ENCODE data around the gene GAREM2. TPM values are rescaled to one million over a fixed set of nuclear protein-coding genes. Genes with fewer than 3 reads are reported as not detected.

GAREM2 gene
- total RNA-seq, 2 donors from 2014 or later: 6.3 to 6.9 TPM

DNA sequence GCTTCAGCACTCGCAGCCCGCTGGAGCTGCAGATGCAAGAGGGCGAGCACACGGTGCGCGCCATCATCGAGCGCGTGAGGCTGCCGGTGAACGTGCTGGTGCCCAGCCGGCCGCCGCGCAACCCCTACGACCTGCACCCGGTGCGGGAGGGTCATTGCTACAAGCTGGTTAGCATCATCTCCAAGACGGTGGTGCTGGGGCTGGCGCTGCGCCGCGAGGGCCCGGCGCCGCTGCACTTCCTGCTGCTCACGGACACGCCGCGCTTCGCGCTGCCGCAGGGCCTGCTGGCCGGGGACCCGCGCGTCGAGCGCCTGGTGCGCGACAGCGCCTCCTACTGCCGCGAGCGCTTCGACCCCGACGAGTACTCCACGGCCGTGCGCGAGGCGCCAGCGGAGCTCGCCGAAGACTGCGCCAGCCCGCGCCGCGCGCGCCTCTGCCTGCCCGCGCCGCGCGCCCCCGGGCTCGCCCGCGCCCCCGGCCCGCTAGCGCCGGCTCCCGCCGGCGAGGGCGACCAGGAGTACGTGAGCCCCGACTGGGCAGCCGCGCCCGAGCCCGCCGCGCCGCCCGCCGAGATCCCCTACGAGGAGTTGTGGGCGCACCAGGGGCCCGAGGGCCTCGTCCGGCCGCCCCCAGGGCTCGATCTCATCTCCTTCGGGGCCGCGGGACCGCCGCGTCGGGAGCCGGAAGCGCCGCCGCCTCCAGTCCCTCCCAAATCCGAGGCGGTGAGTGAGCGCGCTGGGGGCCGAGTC, 11.8 kb downstream of the GAREM2 start:
- intact Hi-C loops (cut with DNase I): no loop called here
- peak; percentile 96 for DNase-seq (ENCODE audit: low spot score)

DNA sequence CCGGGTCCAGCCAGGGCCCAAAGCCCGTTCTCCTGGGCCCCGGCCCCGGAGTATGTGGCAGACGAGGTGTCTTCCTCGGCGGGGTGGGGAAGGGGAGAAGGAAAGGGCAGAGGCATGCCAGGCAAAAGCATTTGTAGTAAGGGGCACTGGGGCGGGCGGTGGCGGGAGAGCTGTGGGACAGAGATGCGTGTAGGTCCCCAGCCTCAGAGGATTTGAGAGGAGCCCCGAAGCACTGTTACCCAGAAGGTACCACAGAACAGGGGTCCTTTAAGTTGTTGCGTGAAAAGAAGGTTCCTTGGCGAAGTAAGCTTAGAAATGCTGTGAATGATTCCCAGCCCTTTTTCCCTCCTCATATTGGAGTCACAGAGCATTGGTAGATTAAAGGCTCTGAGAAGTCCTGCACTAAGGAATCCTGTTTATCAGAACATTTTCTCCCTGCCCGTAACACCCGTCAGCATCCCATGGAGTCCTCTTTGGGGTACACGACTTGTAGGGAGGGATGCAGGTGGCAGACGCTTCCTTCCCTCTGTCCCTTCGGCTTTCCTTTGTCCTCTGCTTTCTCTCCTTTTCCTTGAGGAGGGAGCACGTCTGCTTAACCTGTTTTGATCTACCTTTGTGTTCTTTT, 12.5 kb downstream of the GAREM2 start:
- intact Hi-C loops (cut with DNase I): no loop called here
- DNase-seq (ENCODE audit: low spot score): no peak

- intact Hi-C loops (cut with DNase I): no loop called here
- no peak for DNase-seq (ENCODE audit: low spot score)
Measured at GRCh38 chr2:26185954-26186770, 13.3 kb downstream of the GAREM2 start.

DNA sequence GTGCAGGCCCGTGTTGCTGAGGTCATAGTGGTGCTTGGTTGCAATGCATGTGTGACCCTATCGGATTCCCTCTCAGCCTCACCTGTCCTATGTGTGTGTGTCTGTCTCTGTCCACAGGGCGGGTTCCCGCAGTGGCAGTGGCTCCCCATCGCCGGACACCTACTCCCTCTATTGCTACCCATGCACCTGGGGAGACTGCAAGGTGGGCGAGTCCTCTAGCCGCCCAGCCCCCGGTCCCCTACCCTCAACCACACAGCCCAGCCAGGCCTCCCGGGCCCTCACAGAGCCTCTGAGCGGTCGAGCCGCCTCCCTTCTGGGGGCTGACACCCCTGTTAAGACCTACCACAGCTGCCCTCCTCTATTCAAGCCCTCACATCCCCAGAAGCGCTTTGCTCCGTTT, 14.2 kb downstream of the GAREM2 start:
- intact Hi-C loops (cut with DNase I): no loop called here
- no peak for DNase-seq (ENCODE audit: low spot score)

DNA sequence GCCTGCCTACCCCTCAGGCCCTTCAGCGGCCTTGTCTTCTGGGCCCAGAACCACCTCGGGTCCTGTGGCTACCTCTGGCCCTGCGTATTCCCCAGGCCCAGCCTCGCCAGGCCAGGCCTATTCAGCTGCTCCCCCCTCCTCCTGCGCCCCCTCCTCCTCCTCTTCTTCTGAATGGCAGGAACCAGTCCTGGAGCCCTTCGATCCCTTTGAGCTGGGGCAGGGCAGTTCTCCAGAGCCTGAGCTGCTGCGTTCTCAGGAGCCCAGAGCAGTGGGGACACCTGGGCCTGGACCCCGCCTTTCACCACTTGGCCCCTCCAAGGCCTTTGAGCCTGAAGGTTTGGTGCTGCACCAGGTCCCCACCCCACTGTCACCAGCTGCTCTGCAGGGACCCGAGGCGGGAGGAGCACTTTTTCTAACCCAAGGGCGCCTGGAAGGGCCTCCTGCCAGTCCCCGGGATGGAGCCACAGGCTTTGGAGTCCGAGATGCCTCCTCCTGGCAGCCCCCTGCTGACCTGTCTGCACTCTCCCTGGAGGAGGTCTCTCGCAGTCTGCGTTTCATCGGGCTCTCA, 14.7 kb downstream of the GAREM2 start:
- no peak for DNase-seq (ENCODE audit: low spot score)
- intact Hi-C loops (cut with DNase I): no loop called here

GRCh38 chr2:26189123-26189522, 16.2 kb downstream of the GAREM2 start:
- intact Hi-C loops (cut with DNase I): no loop called here
- DNase-seq (ENCODE audit: low spot score): no peak

DNA sequence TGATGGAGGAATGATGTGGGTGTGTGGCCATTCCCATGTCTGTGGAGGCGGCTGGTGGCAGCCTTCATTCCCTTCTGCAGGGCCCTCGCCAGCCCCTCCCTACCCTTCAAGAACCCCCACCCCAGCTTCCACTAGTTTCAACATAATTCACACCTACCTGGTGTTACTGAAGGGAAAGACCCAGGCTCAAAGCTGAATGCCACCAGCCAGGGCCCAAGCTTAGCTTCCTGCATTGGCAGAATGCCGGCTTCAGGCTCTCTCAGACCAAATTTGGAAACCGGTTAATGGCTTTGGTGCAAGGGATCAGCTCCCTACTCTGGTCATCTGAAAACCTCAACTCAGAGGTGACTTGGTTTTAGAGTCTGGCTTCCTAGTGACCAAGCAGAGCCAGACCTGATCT, 16.9 kb downstream of the GAREM2 start:
- intact Hi-C loops (cut with DNase I): no loop called here
- DNase-seq (ENCODE audit: low spot score): no peak

DNA sequence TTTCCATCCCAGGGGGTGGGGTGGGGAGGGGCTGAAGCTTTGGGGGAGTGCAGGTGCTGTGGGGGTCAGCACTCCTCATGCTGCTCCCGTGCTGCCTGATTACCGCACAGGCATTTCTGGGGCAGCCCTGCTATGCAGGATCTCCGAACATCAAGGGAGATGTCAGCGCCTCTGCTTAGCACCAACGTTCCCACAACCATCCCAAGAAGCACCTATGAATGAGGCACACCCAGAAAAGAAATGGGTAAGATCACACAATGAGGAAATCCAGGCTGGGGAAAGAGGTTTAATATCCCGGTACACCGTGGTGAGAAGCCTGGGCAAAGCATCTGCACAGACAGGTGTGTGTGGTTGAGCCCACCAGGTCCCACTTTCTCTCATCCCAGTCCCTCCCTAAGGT, 17.5 kb downstream of the GAREM2 start:
- intact Hi-C loops (cut with DNase I): no loop called here
- DNase-seq (ENCODE audit: low spot score): no peak

GRCh38 chr2:26191316-26192159, 18.6 kb downstream of the GAREM2 start:
- intact Hi-C loops (cut with DNase I): no loop called here

GRCh38 chr2:26193578-26194231, 20.8 kb downstream of the GAREM2 start:
- no peak for DNase-seq (ENCODE audit: low spot score)
- intact Hi-C loops (cut with DNase I): no loop called here

More at GRCh38 chr2:26191316-26192159, 18.6 kb downstream of the GAREM2 start:
- no peak for DNase-seq (ENCODE audit: low spot score)

DNA sequence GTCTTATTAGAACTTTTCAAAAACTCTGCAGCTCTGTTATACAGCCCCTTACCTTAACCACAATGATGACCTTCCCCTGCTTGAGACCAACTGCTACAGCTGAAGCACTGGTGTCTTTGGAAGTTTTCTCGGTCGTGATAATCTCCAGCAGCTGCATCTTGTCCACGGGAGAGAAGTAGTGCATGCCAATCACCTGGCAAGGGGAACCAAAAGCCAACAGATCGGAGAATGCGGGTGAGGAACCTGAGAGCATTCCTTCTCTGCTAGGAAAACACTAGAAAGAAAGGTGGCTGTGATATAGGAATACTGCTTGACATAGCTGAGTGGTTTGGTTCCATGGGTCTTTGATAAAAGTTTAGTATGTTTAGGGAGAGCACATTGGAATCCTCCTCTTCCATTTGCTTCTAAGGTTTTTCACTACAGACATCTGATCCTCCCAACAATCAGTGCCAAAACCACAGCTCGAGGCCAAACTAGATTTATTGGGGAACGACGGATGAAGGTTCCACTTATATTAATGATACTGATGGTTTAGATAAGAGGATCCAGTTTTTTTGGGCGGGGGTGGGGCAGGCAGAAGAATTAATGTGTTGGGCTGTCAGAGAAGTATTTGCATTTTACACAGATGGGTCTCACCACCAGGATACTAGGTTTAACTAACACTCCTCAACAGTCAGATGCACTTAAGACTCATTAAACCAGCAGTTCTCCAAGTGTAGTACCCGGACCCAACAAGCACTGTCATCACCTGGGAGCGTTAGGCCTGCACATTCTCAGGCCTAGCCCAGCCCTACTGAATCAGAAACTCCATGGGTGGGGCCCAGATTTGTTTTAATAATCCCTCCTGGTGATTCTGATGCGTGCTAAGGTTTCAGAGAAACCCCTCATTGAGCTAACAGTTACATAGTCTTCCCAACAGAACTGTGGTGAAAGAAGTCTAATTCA, 22.4 kb downstream of the GAREM2 start:
- no peak for DNase-seq (ENCODE audit: low spot score)
- intact Hi-C loops (cut with DNase I): no loop called here

GRCh38 chr2:26196683-26197418, 24.0 kb downstream of the GAREM2 start:
- DNase-seq (ENCODE audit: low spot score): no peak
- intact Hi-C loops (cut with DNase I): no loop called here

GRCh38 chr2:26197516-26197915, 24.6 kb downstream of the GAREM2 start:
- intact Hi-C loops (cut with DNase I): no loop called here
- DNase-seq (ENCODE audit: low spot score): no peak

DNA sequence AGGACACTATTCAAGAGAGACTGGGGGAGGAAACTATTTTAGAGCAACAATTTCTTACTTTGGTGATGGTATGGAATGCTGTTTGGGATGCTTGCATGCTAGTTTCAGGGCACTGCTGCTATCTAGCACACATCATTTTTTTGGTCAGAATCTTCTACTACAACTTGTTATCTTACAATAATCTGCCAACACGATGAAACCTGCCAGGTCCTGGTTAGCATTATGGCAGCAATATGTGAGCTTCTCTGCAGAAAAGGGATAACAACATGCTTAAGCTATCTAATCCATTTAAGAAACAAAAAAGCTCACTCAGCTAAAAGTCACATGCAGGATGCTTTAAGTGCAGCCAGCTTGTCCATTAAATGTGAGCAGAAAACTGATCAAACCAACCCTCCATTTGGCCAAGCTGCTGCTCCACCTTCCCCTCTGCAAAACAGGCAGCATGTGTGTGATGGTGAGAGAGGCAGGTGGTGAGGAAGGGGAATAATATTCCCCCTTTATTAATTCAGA, 30.1 kb downstream of the GAREM2 start:
- no peak for DNase-seq (ENCODE audit: low spot score)
- intact Hi-C loops (cut with DNase I): no loop called here

DNA sequence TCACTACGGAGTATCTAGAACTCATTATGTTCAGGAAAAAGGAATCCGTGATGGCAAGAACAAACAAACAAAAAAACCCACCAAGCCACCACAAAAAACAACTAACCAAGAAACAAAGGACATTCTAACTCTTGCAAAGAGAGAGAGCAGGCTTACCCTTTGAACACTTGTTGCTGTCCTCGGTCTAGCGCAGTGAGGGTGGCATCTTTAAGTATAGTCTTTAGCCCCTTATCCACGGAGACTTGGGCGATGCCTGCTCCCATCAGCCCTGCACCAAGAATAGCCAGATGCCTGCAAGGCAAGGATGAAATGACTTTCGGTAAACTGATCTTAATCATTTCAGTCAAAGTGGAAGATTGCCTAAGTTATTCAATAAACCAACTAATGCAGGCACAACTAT, 31.0 kb downstream of the GAREM2 start:
- intact Hi-C loops (cut with DNase I): no loop called here
- DNase-seq (ENCODE audit: low spot score): no peak

DNA sequence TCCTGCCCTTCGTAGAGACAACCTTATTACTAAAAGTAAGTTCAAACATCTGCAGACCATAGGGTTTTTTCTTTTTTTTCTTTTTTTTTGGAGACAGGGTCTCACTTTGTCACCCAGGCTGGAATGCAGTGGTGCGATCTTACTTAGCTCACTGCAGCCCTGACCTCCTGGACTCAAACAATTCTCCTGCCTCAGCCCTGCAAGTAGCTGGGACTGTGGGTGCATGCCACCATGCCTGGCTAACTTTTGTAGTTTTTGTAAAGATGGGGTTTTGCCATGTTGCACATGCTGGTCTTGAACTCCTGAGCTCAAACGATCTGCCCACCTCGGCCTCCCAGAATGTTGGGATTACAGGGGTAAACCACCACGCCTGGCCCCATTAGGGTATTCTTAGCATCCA, 39.1 kb downstream of the GAREM2 start:
- intact Hi-C loops (cut with DNase I): no loop called here
- DNase-seq (ENCODE audit: low spot score): no peak

- intact Hi-C loops (cut with DNase I): no loop called here
- no peak for DNase-seq (ENCODE audit: low spot score)
Measured at GRCh38 chr2:26214759-26215158, 41.9 kb downstream of the GAREM2 start.

Data from posterior vena cava (tissue), 2 donors.